ENCODE results near the gene PCLAF. TPM values are rescaled to one million over a fixed set of nuclear protein-coding genes. Genes with fewer than 3 reads are reported as not detected.
A peak's percentile ranks its signal among the peaks of the same experiment; 100 is the strongest.

PCLAF gene
- total RNA-seq, 1 donor = 56.7 TPM

GRCh38 chr15:64369078-64369607 lies 12.1 kb downstream of the PCLAF start:
- DNase-seq (ENCODE audit: low read depth) = no peak
- TF ChIP-seq CTCF (IDR thresholded peaks at IDR 0.05; ENCODE audit: insufficient read depth, low read length) = no peak

GRCh38 chr15:64361259-64361658 lies 20.0 kb downstream of the PCLAF start:
- no peak for DNase-seq (ENCODE audit: low read depth)
- TF ChIP-seq CTCF (IDR thresholded peaks at IDR 0.05; ENCODE audit: insufficient read depth, low read length) = no peak
- no peak overlapping the region for H3K4me3 ChIP-seq (ENCODE audit: low read depth, low read length)

More at GRCh38 chr15:64369078-64369607, 12.1 kb downstream of the PCLAF start:
- H3K4me3 ChIP-seq (ENCODE audit: low read depth, low read length) = no peak overlapping the region

- peak overlapping the region; percentile 95 for H3K4me3 ChIP-seq (ENCODE audit: low read depth, low read length)
- no peak for DNase-seq (ENCODE audit: low read depth)
- no peak for TF ChIP-seq CTCF (IDR thresholded peaks at IDR 0.05; ENCODE audit: insufficient read depth, low read length)
Measured at GRCh38 chr15:64356710-64357040, 24.6 kb downstream of the PCLAF start.

- peak; percentile 50 for TF ChIP-seq CTCF (IDR thresholded peaks at IDR 0.05; ENCODE audit: insufficient read depth, low read length)
- DNase-seq (ENCODE audit: low read depth) = peak; percentile 98
- peak within 1 kb of the TSS; percentile 95 for H3K4me3 ChIP-seq (ENCODE audit: low read depth, low read length)
Measured at GRCh38 chr15:64355944-64356709, 25.1 kb downstream of the PCLAF start, which contains the start of gene CSNK1G1. Gene CSNK1G1, minus strand, starts transcription at chr15:64356173. Its CDS starts 55,674 bp downstream, at chr15:64300499.

GRCh38 chr15:64355348-64355943 lies 25.8 kb downstream of the PCLAF start:
- no peak for TF ChIP-seq CTCF (IDR thresholded peaks at IDR 0.05; ENCODE audit: insufficient read depth, low read length)
- H3K4me3 ChIP-seq (ENCODE audit: low read depth, low read length) = peak overlapping the region; percentile 95
- DNase-seq (ENCODE audit: low read depth) = no peak

- H3K4me3 ChIP-seq (ENCODE audit: low read depth, low read length) = peak overlapping the region; percentile 95
- DNase-seq (ENCODE audit: low read depth) = no peak
- TF ChIP-seq CTCF (IDR thresholded peaks at IDR 0.05; ENCODE audit: insufficient read depth, low read length) = no peak
Measured at GRCh38 chr15:64354688-64355344, 26.4 kb downstream of the PCLAF start.
